GM12878 (cell line): ENCODE data around the gene CNPY1. TPM values are rescaled to one million over a fixed set of nuclear protein-coding genes. Genes with fewer than 3 reads are reported as not detected.

ENCODE experiments used
- ATAC-seq: fragments of 200-7000 bp; cut with Tn5 transposase; 3 replicates; pipeline ENCODE4 v1.9.1; 2020; ENCODE audit warnings: mild to moderate bottlenecking, moderate library complexity
- BruUV-seq: library from RNA; stranded (reverse); fragments of 400-500 nt; replicated peaks from 2 replicates; lab custom pipeline; 2021; lab: Mats Ljungman, UMichigan
- CTCF ChIA-PET: fragments of 300-600 bp; sonication (Branson Sonifier 250); formaldehyde crosslinking; extraction: SDS; loops from one replicate; lab custom pipeline; 2021; ENCODE audit warnings: inconsistent platforms; lab: Yijun Ruan, JAX
- POLR2A ChIA-PET: fragments of 350-600 bp; formaldehyde crosslinking; extraction: SDS; loops from one replicate; lab custom pipeline; 2021; ENCODE audit warnings: inconsistent platforms; lab: Charles Lee
- RAD21 ChIA-PET: fragments of 300-600 bp; sonication (Branson Sonifier 250); formaldehyde crosslinking; loops from one replicate; lab custom pipeline; 2023; ENCODE audit warnings: antibody characterized with exemption; ENCODE audit not compliant: unreplicated experiment; lab: Charles Lee
- SMC1A ChIA-PET: fragments of 300-600 bp; sonication (Branson Sonifier 250); formaldehyde crosslinking; loops from one replicate; lab custom pipeline; 2023; ENCODE audit not compliant: unreplicated experiment, uncharacterized antibody; lab: Charles Lee
- DNase-seq: peaks from one replicate; pipeline ENCODE4 v3.0.0-alpha.2; 2011; ENCODE audit warnings: low read depth, low spot score
- FAIRE-seq: peaks from 3 replicates; lab custom pipeline; 2011; peaks lifted over from hg19 to GRCh38; lab: Jason Lieb, UNC
- H2AFZ ChIP-seq: 2 replicates; pipeline ENCODE4 v1.6.0; 2011; ENCODE audit warnings: low read depth, low read length, control low read depth; ENCODE audit not compliant: control insufficient read depth
- H3K27ac ChIP-seq: 2 replicates; pipeline ENCODE4 v1.5.1; 2011; ENCODE audit warnings: control low read depth; ENCODE audit not compliant: control insufficient read depth, insufficient read depth
- H3K27me3 ChIP-seq, 2 experiments: replicated peaks in 1 of 2; 2 replicates each; pipeline versions ENCODE4 v1.6.0 to v1.6.1; 2011; ENCODE audit warnings: low read length in 1 of 2; ENCODE audit not compliant: control insufficient read depth in 2 of 2, insufficient read depth in 2 of 2
- H3K36me3 ChIP-seq, 2 experiments: 2 replicates each; pipeline ENCODE4 v1.5.1; 2011; ENCODE audit warnings: low read length in 1 of 2; ENCODE audit not compliant: control insufficient read depth in 2 of 2, insufficient read depth in 2 of 2
- H3K4me1 ChIP-seq: 2 replicates; pipeline ENCODE4 v1.6.1; 2011; ENCODE audit warnings: mild to moderate bottlenecking, low read length, moderate library complexity, mixed read lengths; ENCODE audit not compliant: control insufficient read depth, insufficient read depth
- H3K4me2 ChIP-seq: 2 replicates; pipeline ENCODE4 v1.6.0; 2011; ENCODE audit warnings: control low read depth; ENCODE audit not compliant: control insufficient read depth, insufficient read depth
- H3K4me3 ChIP-seq: fragments of 200-600 bp; sonication (generic); 2 replicates; pipeline ENCODE4 v1.5.1; 2016
- H3K79me2 ChIP-seq: 2 replicates; pipeline ENCODE4 v1.6.0; 2011; ENCODE audit warnings: low read length; ENCODE audit not compliant: control insufficient read depth, insufficient read depth
- H3K9ac ChIP-seq: 2 replicates; pipeline ENCODE4 v1.8.0; 2011; ENCODE audit warnings: low read length, control low read depth, mixed read lengths; ENCODE audit not compliant: control insufficient read depth, insufficient read depth
- H3K9me3 ChIP-seq: replicated peaks from 3 replicates; pipeline ENCODE4 v1.5.1; 2011; ENCODE audit warnings: mild to moderate bottlenecking, low read length; ENCODE audit not compliant: control insufficient read depth, insufficient read depth
- H4K20me1 ChIP-seq: 2 replicates; pipeline ENCODE4 v1.6.0; 2011; ENCODE audit not compliant: control insufficient read depth, insufficient read depth
- CEBPZ ChIP-seq: fragments of 150-350 bp; IDR thresholded peaks from 2 replicates; pipeline ENCODE4 v1.6.1; 2016; ENCODE audit warnings: low read depth, low read length
- CTCF ChIP-seq, 3 experiments: IDR thresholded peaks in 2 of 3; conservative IDR thresholded peaks in 1 of 3; 2 replicates each; pipeline ENCODE4 v1.5.1; 2011; ENCODE audit warnings: low read depth in 3 of 3, low read length in 3 of 3, mild to moderate bottlenecking in 3 of 3, control low read depth in 2 of 3, moderate library complexity in 2 of 3, inconsistent platforms in 1 of 3, mixed read lengths in 1 of 3; ENCODE audit not compliant: control insufficient read depth in 2 of 3, insufficient read depth in 1 of 3; ENCODE audit errors: extremely low read depth in 1 of 3
- NFYA ChIP-seq: IDR thresholded peaks from 2 replicates; pipeline ENCODE4 v1.6.1; 2011; ENCODE audit warnings: low read depth, mild to moderate bottlenecking, low read length, improper control_type of control experiment, borderline replicate concordance
- NR2F1 ChIP-seq: fragments of 450-650 bp; conservative IDR thresholded peaks from 2 replicates; pipeline ENCODE4 v1.6.1; 2017; ENCODE audit warnings: mild to moderate bottlenecking
- USF2 ChIP-seq: IDR thresholded peaks from 2 replicates; pipeline ENCODE4 v1.6.1; 2011; ENCODE audit warnings: low read depth, low read length, improper control_type of control experiment, borderline replicate concordance
- ZNF217 ChIP-seq: fragments of 450-650 bp; IDR thresholded peaks from 2 replicates; pipeline ENCODE4 v1.6.1; 2017; ENCODE audit warnings: antibody characterized with exemption, mild to moderate bottlenecking
- ZNF622 ChIP-seq: fragments of 450-650 bp; IDR thresholded peaks from 2 replicates; pipeline ENCODE4 v1.6.1; 2017; ENCODE audit warnings: mild to moderate bottlenecking, inconsistent platforms
- ZSCAN29 ChIP-seq: fragments of 450-650 bp; IDR thresholded peaks from 2 replicates; pipeline ENCODE4 v1.6.1; 2017; ENCODE audit warnings: mild to moderate bottlenecking, moderate library complexity
- WGBS: methylation state at CpG from one replicate; pipeline ENCODE4 v1.1.6; 2016; ENCODE audit warnings: low lambda C conversion rate; ENCODE audit not compliant: insufficient replicate concordance, insufficient coverage; ENCODE audit errors: missing lambda C conversion rate; 5-methylcytosine and 5-hydroxymethylcytosine counted together
- in situ Hi-C: fragments of 300-500 bp; cut with MboI; formaldehyde crosslinking; loops from 9 replicates; pipeline ENCODE4 v1.14.3; 2018; ENCODE audit warnings: mixed read lengths
- intact Hi-C: fragments of 100-400 bp; cut with micrococcal nuclease; formaldehyde crosslinking; loops from one replicate; pipeline ENCODE4 v1.14.2; 2022; ENCODE audit not compliant: unreplicated experiment
- polyA plus RNA-seq, 11 experiments: library from polyadenylated mRNA; depleted of rRNA in 4 of 11; unstranded in 6 of 11; stranded (reverse) in 5 of 11; fragments of >200 nt; fragmentation: Nextera tagmentation in 4 of 11; fragmentation: Illumina TruSeq in 1 of 11; extraction: Ambion mirVana in 4 of 11; extraction: Trizol in 1 of 11; gene quantifications; 1 replicate in 1 of 11; 2 replicates in 10 of 11; pipeline versions ENCODE4 v1.2.1 to v1.2.3, GENCODE V29; 2011 to 2016; ENCODE audit warnings: inconsistent platforms in 2 of 11, missing spikeins in 2 of 11, low read depth in 1 of 11
- total RNA-seq, 4 experiments: library from RNA; depleted of rRNA in 3 of 4; stranded (reverse); fragments of >200 nt in 3 of 4; fragmentation: Illumina TruSeq in 1 of 4; extraction: Trizol in 1 of 4; gene quantifications; 2 replicates each; pipeline versions ENCODE4 v1.2.1 to v1.2.3, GENCODE V29; 2013 to 2021
- TF ChIP-seq, protein P1 (sequence below): fragments of 450-650 bp; formaldehyde crosslinking; IDR thresholded peaks from 2 replicates; pipeline ENCODE4 v1.4.0; 2022; ENCODE audit warnings: mild to moderate bottlenecking, moderate library complexity
- TF ChIP-seq, protein P2 (sequence below): fragments of 450-650 bp; IDR thresholded peaks from 2 replicates; pipeline ENCODE4 v1.6.1; 2017; ENCODE audit warnings: antibody characterized with exemption, mild to moderate bottlenecking, moderate library complexity

Gene CNPY1
- total and polyA plus RNA-seq, 10 of the 15 experiments (the other 5 are each of a cell fraction or from before 2014, with no cell fraction given): not detected

DNA sequence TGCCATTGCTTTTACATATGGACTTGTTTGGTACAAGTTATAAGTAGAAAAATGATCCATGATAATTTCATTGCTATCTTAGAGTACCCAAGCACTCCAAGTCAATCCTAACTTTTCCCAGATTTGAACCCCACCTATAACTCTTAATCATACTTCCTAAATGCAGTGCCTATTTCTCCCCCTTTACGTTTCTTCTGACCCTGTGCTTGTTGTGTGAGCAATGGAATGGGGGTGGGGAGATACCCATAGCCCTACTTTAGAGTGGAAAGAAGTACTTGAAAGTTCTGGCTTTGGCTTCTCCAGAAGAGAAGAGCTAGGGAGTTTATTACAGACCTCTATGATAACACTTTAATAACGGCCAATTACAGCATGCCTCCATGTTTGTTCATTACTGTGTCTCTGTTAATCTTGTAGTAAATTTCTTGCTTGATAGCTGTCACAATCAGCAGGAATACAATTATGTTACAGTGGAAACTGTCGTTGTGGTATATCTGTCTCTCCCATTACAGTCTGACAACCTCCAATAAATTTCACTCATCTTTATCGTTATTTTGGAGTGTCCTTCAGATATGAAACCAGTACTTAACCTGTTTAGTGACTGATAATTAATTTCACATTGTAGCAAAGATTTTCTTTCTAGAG is 34.0 kb downstream of the CNPY1 start:
- RAD21 ChIA-PET: no interaction called here
- H3K4me1 ChIP-seq: no peaks in the 10 kb centered on the region
- no peak overlapping the region for H3K27ac ChIP-seq
- no peak for FAIRE-seq
- H3K9me3 ChIP-seq: no peaks in the 10 kb centered on the region; the same call in 2 of the 3 replicates
- CTCF ChIA-PET: no interaction called here
- in situ Hi-C loops (no loop called here), intact Hi-C loops (no loop called here)
- POLR2A ChIA-PET: no interaction called here
- no peaks in the 10 kb centered on the region for H3K36me3 ChIP-seq
- no peak overlapping the region for H3K4me3 ChIP-seq
- H3K27me3 ChIP-seq: peaks cover 3 to 15% of the 10 kb centered on the region in 2 experiments
- SMC1A ChIA-PET: interaction anchor here (0.9 kb wide), 1 partner anchor 35 kb away, joined by 3 read pairs; no protein-coding TSS in a partner anchor
- 3% methylated on average over 4 of the region's 4 CpGs for WGBS
- ATAC-seq: no peak
- no peak for DNase-seq
- H3K4me2 ChIP-seq: no peak overlapping the region
- H3K9ac ChIP-seq: no peak overlapping the region
- no TSS peak for BruUV-seq
- H4K20me1 ChIP-seq: no peaks in the 10 kb centered on the region
- no peaks in the 10 kb centered on the region for H3K79me2 ChIP-seq
- no peak overlapping the region for H2AFZ ChIP-seq
- TF ChIP-seq ZNF622 (no peak), CTCF (IDR thresholded peaks at IDR 0.05 in 2 of 3, conservative IDR thresholded peaks at IDR 0.05 in 1 of 3; ENCODE audit: control insufficient read depth in 2 of 3, extremely low read depth in 1 of 3, insufficient read depth in 1 of 3, low read depth in 3 of 3, low read length in 3 of 3) (no peak), NFYA (no peak), USF2 (no peak), ZSCAN29 (no peak), CEBPZ (no peak), NR2F1 (no peak), ZNF217 (no peak)
- TF ChIP-seq, protein P1, sequence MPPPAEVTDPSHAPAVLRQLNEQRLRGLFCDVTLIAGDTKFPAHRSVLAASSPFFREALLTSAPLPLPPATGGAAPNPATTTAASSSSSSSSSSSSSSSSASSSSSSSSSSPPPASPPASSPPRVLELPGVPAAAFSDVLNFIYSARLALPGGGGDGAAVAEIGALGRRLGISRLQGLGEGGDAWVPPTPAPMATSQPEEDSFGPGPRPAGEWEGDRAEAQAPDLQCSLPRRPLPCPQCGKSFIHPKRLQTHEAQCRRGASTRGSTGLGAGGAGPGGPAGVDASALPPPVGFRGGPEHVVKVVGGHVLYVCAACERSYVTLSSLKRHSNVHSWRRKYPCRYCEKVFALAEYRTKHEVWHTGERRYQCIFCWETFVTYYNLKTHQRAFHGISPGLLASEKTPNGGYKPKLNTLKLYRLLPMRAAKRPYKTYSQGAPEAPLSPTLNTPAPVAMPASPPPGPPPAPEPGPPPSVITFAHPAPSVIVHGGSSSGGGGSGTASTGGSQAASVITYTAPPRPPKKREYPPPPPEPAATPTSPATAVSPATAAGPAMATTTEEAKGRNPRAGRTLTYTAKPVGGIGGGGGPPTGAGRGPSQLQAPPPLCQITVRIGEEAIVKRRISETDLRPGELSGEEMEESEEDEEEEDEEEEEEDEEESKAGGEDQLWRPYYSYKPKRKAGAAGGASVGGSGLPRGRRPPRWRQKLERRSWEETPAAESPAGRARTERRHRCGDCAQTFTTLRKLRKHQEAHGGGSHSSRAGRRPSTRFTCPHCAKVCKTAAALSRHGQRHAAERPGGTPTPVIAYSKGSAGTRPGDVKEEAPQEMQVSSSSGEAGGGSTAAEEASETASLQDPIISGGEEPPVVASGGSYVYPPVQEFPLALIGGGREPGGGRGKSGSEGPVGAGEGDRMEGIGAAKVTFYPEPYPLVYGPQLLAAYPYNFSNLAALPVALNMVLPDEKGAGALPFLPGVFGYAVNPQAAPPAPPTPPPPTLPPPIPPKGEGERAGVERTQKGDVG (CRISPR knock-in tag): no peak
- TF ChIP-seq, protein P2, sequence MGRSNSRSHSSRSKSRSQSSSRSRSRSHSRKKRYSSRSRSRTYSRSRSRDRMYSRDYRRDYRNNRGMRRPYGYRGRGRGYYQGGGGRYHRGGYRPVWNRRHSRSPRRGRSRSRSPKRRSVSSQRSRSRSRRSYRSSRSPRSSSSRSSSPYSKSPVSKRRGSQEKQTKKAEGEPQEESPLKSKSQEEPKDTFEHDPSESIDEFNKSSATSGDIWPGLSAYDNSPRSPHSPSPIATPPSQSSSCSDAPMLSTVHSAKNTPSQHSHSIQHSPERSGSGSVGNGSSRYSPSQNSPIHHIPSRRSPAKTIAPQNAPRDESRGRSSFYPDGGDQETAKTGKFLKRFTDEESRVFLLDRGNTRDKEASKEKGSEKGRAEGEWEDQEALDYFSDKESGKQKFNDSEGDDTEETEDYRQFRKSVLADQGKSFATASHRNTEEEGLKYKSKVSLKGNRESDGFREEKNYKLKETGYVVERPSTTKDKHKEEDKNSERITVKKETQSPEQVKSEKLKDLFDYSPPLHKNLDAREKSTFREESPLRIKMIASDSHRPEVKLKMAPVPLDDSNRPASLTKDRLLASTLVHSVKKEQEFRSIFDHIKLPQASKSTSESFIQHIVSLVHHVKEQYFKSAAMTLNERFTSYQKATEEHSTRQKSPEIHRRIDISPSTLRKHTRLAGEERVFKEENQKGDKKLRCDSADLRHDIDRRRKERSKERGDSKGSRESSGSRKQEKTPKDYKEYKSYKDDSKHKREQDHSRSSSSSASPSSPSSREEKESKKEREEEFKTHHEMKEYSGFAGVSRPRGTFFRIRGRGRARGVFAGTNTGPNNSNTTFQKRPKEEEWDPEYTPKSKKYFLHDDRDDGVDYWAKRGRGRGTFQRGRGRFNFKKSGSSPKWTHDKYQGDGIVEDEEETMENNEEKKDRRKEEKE: no peak
